GM23248 (cell line): ENCODE measurements around the gene MAGI1. TPM values are rescaled to one million over a fixed set of nuclear protein-coding genes. Genes with fewer than 3 reads are reported as not detected.

Experiments used
- DNase-seq: peaks from one replicate; pipeline ENCODE4 v3.0.0-alpha.2; 2015
- H2AFZ ChIP-seq: fragments of 200-600 bp; sonication (generic); 2 replicates; pipeline ENCODE4 v1.6.1; 2016; ENCODE audit warnings: antibody characterized with exemption
- H3F3A ChIP-seq: fragments of 200-600 bp; sonication (generic); 2 replicates; pipeline ENCODE4 v1.6.1; 2016; ENCODE audit warnings: mild to moderate bottlenecking, antibody characterized with exemption, mixed run types; ENCODE audit not compliant: insufficient read depth
- H3K27ac ChIP-seq: fragments of 200-600 bp; sonication (generic); 2 replicates; pipeline ENCODE4 v1.5.1; 2016; ENCODE audit warnings: mild to moderate bottlenecking
- H3K27me3 ChIP-seq: fragments of 200-600 bp; sonication (generic); replicated peaks from 2 replicates; pipeline ENCODE4 v1.6.1; 2016; ENCODE audit warnings: mild to moderate bottlenecking; ENCODE audit not compliant: insufficient read depth
- H3K36me3 ChIP-seq: fragments of 200-600 bp; sonication (generic); 2 replicates; pipeline ENCODE4 v1.6.1; 2016; ENCODE audit warnings: low read depth, mild to moderate bottlenecking
- H3K4me1 ChIP-seq: fragments of 200-600 bp; sonication (generic); 2 replicates; pipeline ENCODE4 v1.6.1; 2016; ENCODE audit warnings: mild to moderate bottlenecking; ENCODE audit not compliant: insufficient read depth
- H3K4me2 ChIP-seq: fragments of 200-600 bp; sonication (generic); one replicate; pipeline ENCODE4 v1.6.1; 2016; ENCODE audit warnings: mild to moderate bottlenecking; ENCODE audit not compliant: unreplicated experiment
- H3K4me3 ChIP-seq: fragments of 200-600 bp; sonication (generic); 2 replicates; pipeline ENCODE4 v1.5.1; 2016; ENCODE audit warnings: mild to moderate bottlenecking
- H3K79me2 ChIP-seq: fragments of 200-600 bp; sonication (generic); 2 replicates; pipeline ENCODE4 v1.6.1; 2016; ENCODE audit warnings: mild to moderate bottlenecking; ENCODE audit not compliant: insufficient read depth
- H3K9ac ChIP-seq: fragments of 200-600 bp; sonication (generic); 2 replicates; pipeline ENCODE4 v1.6.1; 2016; ENCODE audit warnings: mild to moderate bottlenecking
- H3K9me2 ChIP-seq: fragments of 200-600 bp; sonication (generic); 2 replicates; pipeline ENCODE4 v1.6.1; 2016; ENCODE audit warnings: mixed run types, mild to moderate bottlenecking, moderate library complexity; ENCODE audit not compliant: insufficient read depth
- H3K9me3 ChIP-seq: fragments of 200-600 bp; sonication (generic); one replicate; pipeline ENCODE4 v1.6.1; 2017; ENCODE audit warnings: low read depth
- H4K20me1 ChIP-seq: fragments of 200-600 bp; sonication (generic); 2 replicates; pipeline ENCODE4 v1.6.0; 2016; ENCODE audit not compliant: insufficient read depth
- EZH2 ChIP-seq: fragments of 200-600 bp; sonication (generic); IDR thresholded peaks from 2 replicates; pipeline ENCODE4 v1.6.1; 2018; ENCODE audit warnings: antibody characterized with exemption, mild to moderate bottlenecking; ENCODE audit not compliant: insufficient read depth, poor library complexity, severe bottlenecking
- EZH2phosphoT487 ChIP-seq: fragments of 200-600 bp; sonication (generic); IDR thresholded peaks from 2 replicates; pipeline ENCODE4 v1.6.1; 2018; ENCODE audit warnings: antibody characterized with exemption, moderate library complexity, mild to moderate bottlenecking, low read depth; ENCODE audit not compliant: insufficient read depth
- WGBS, 2 experiments: methylation state at CpG; one replicate each; pipeline ENCODE4 v1.1.6; 2015 to 2017; ENCODE audit warnings: low lambda C conversion rate in 2 of 2, low coverage in 1 of 2; ENCODE audit errors: missing lambda C conversion rate in 2 of 2; 5-methylcytosine and 5-hydroxymethylcytosine counted together
- in situ Hi-C: fragments of 300-500 bp; cut with MboI; formaldehyde crosslinking; loops from 2 replicates; pipeline ENCODE4 v1.15.0; 2020
- polyA plus RNA-seq: library from polyadenylated mRNA; unstranded; fragments of >200 nt; fragmentation: Nextera tagmentation; extraction: Ambion mirVana; gene quantifications from 2 replicates; pipeline ENCODE4 v1.2.1, GENCODE V29; 2016
- total RNA-seq: library from RNA; depleted of rRNA; stranded (reverse); fragments of >200 nt; shearing (Covaris generic); gene quantifications from 2 replicates; pipeline ENCODE4 v1.2.3, GENCODE V29; 2014

Gene MAGI1
- total and polyA plus RNA-seq, 2 experiments from 2014 or later: 7.3 to 13.8 TPM

DNA sequence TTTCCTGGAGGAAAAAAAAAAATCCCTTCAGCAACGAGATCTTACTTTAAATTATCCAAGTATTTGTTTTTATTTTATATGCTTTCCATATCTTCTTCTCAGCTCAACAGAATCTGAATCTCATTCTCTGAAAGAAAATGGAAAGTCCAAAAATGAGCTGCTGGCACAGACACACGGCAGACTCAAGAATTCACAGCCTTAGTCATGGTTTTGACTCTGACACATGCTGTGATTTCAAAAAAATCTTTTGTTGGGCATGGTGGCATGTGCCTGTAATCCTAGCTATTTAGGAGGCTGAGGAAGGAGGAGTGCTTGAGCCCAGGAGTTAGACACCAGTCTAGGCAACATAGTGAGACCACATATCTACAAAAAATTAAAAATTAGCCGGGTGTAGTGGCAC, 565.0 kb downstream of the MAGI1 start:
- no peaks in the 10 kb centered on the region for H3K9me3 ChIP-seq
- no peaks in the 10 kb centered on the region for H4K20me1 ChIP-seq
- H3K9ac ChIP-seq: no peak overlapping the region
- 31 to 34% methylated on average over 3 of the region's 3 CpGs for WGBS, 2 experiments
- no peak overlapping the region for H3K4me3 ChIP-seq
- no peak overlapping the region for H2AFZ ChIP-seq
- peak; percentile 79 for DNase-seq
- in situ Hi-C loops: no loop called here
- no peak overlapping the region for H3K27ac ChIP-seq
- H3K79me2 ChIP-seq: no peaks in the 10 kb centered on the region
- no peaks in the 10 kb centered on the region for H3K27me3 ChIP-seq
- 0 out of 2 replicates have a peak, but pooled peaks cover 4% of the 10 kb centered on the region for H3K36me3 ChIP-seq
- H3K4me2 ChIP-seq: peak overlapping the region; percentile 23
- TF ChIP-seq EZH2 (no peak), EZH2phosphoT487 (no peak)
- H3K4me1 ChIP-seq: peaks cover 10% of the 10 kb centered on the region; the same call in 1 of the 2 replicates
- no peaks in the 10 kb centered on the region for H3K9me2 ChIP-seq
- peaks cover 7% of the 10 kb centered on the region; the same call in 1 of the 2 replicates for H3F3A ChIP-seq

DNA sequence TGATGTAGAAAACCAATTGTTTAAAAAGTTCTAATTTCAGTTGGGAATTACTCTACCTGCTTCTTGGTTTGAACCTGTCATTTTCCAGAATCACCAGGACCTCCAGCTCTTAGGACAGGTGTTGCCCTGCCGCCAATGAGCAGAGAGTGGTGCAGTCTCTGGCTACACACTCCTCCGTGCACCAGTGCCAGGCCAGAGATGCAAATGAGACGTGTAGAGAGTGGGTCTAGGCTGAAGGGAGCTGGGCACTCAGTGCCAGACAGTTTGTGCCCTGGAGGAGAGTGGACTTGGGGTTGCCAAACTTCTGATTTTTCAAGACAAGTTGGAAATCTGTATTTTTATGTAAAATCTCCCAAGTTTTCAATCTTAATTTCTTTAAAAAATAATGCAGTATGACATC, 566.2 kb downstream of the MAGI1 start:
- Histone ChIP-seq H3K4me3 (no peak overlapping the region), H3F3A (peaks cover 7% of the 10 kb centered on the region; the same call in 1 of the 2 replicates), H3K27ac (no peak overlapping the region), H3K4me2 (no peak overlapping the region), H3K9ac (no peak overlapping the region), H3K79me2 (no peaks in the 10 kb centered on the region), H3K9me2 (no peaks in the 10 kb centered on the region), H3K36me3 (0 out of 2 replicates have a peak, but pooled peaks cover 4% of the 10 kb centered on the region), H3K27me3 (no peaks in the 10 kb centered on the region), H3K4me1 (peaks cover 10% of the 10 kb centered on the region; the same call in 1 of the 2 replicates), H4K20me1 (no peaks in the 10 kb centered on the region), H3K9me3 (no peaks in the 10 kb centered on the region), H2AFZ (no peak overlapping the region)
- WGBS, 2 experiments: 71 to 75% methylated on average over 3 of the region's 3 CpGs
- no peak for TF ChIP-seq EZH2phosphoT487
- TF ChIP-seq EZH2: no peak
- in situ Hi-C loops: no loop called here
- DNase-seq: no peak

DNA sequence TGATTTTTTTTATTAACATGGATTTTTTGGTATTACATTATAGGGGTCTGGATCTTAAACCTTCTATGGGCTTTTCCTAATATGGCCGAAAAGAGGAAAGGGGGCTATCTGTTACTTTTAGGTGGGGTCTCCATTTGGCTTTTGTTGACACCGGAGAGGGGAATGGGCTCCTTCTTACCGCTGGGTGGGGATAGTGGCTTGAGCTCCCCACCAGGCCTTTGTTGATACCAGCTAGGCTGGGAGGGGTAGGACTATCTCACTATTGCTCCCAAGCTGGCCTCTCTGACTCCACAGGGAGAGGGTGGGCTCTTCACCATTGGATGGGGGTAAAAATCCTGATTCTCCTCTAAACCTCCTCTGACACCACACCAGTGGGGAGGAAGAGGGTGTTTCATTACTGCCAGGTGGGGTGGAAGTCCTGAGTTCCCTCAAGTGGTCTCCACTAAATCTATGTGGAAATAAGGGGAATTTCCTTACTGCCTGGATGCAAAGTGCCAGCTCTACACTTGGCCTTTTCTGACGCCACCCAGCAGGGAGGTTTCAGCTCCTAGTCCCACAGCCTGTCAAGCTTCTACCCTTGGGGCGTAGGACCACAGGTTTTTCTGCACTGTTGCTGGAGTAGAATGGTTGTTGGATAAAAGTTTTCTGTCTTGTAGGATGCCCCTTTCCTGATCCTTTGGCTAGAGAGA, 572.3 kb downstream of the MAGI1 start:
- Histone ChIP-seq H3K4me3 (no peak overlapping the region), H3F3A (no peaks in the 10 kb centered on the region), H3K9ac (no peak overlapping the region), H2AFZ (no peak overlapping the region), H3K4me2 (no peak overlapping the region), H3K9me2 (no peaks in the 10 kb centered on the region), H3K9me3 (no peaks in the 10 kb centered on the region), H3K27me3 (no peaks in the 10 kb centered on the region), H3K79me2 (no peaks in the 10 kb centered on the region), H3K36me3 (0 out of 2 replicates have a peak, but pooled peaks cover 7% of the 10 kb centered on the region), H3K4me1 (no peaks in the 10 kb centered on the region), H3K27ac (no peak overlapping the region), H4K20me1 (no peaks in the 10 kb centered on the region)
- TF ChIP-seq EZH2 (no peak), EZH2phosphoT487 (no peak)
- no peak for DNase-seq
- in situ Hi-C loops: no loop called here
- 67 to 74% methylated on average over 5 of the region's 5 CpGs for WGBS, 2 experiments

DNA sequence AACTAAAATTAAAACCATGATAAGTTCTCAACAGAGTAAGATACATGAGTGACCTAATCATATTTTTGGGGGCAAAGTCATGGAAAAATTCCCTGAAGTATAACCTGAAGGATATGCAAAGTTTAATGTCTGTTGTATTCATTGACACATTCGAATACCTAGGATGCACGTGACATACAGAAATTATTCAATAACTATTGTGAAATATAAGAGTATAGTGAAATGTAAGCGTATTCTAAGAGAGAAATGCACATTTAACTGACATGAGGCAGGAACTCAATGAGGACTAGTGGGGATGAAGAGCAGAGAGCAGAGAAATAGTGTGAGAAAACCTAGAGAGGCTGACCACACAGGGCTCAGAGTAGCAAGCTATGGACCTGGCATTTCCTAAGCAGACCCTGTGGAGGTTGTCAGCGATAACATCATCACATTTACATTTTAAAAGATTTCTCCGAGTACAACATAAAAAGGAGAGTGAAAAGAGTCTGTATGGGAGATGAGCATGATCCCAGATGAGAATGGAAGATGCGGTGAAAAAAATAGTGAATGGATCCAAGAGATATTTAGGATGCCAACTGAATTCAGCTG, 588.8 kb downstream of the MAGI1 start:
- Histone ChIP-seq H4K20me1 (no peaks in the 10 kb centered on the region), H3K4me3 (no peak overlapping the region), H3K9me2 (no peaks in the 10 kb centered on the region), H3K79me2 (no peaks in the 10 kb centered on the region), H3K9ac (no peak overlapping the region), H3K9me3 (no peaks in the 10 kb centered on the region), H3F3A (no peaks in the 10 kb centered on the region), H3K36me3 (0 out of 2 replicates have a peak, but pooled peaks cover 3% of the 10 kb centered on the region), H3K4me1 (no peaks in the 10 kb centered on the region), H3K4me2 (no peak overlapping the region), H3K27ac (no peak overlapping the region), H2AFZ (no peak overlapping the region), H3K27me3 (no peaks in the 10 kb centered on the region)
- in situ Hi-C loops: loop anchor here (25.0 kb wide), 1 partner anchor 737 kb away; no protein-coding TSS in a partner anchor
- 96% methylated on average over 6 of the region's 6 CpGs for WGBS, 2 experiments
- TF ChIP-seq EZH2 (no peak), EZH2phosphoT487 (no peak)
- no peak for DNase-seq
